PFSK-1 (cell line): ENCODE data around the gene MICALL2.

Experiments used
- POLR2AphosphoS5 ChIP-seq: IDR thresholded peaks from 2 replicates; pipeline ENCODE4 v1.6.1; 2012; ENCODE audit warnings: low read depth, mild to moderate bottlenecking, control low read depth, low read length, moderate library complexity
- REST ChIP-seq, 2 experiments: IDR thresholded peaks; 2 replicates each; pipeline versions ENCODE4 v1.6.1 to v1.8.0; 2011 to 2012; ENCODE audit warnings: low read depth in 2 of 2, low read length in 2 of 2, control low read depth in 1 of 2, inconsistent platforms in 1 of 2, mild to moderate bottlenecking in 1 of 2, moderate library complexity in 1 of 2; ENCODE audit not compliant: insufficient read depth in 1 of 2

- TF ChIP-seq POLR2AphosphoS5 (no peak), REST (IDR thresholded peaks at IDR 0.05; ENCODE audit: insufficient read depth in 1 of 2, low read depth in 2 of 2, low read length in 2 of 2) (no peak)
Measured at GRCh38 chr7:1407892-1408291, 51.4 kb downstream of the MICALL2 start.
